ENCODE measurements around the gene TARBP1.
"Not testable (repeated sequence)": the region's sequence is repeated elsewhere in the genome, so short reads cannot be mapped to it uniquely, and the experiment has no call there.

TARBP1 gene

GRCh38 chr1:234515821-234516241 lies 36.9 kb upstream of the TARBP1 start:
- no peaks in the 10 kb centered on the region for H3K9me3 Mint-ChIP-seq
- H3K4me3 Mint-ChIP-seq = no peak overlapping the region
- H3K27me3 Mint-ChIP-seq = no peaks in the 10 kb centered on the region
- H3K36me3 Mint-ChIP-seq = no peaks in the 10 kb centered on the region
- no peak for ATAC-seq (replicated peaks)
- no peak overlapping the region for H3K27ac Mint-ChIP-seq
- peaks cover 22 to 35% of the 10 kb centered on the region in 2 donors for H3K4me1 Mint-ChIP-seq
- DNase-seq = no peak

GRCh38 chr1:234515411-234515810 lies 36.4 kb upstream of the TARBP1 start:
- H3K27ac Mint-ChIP-seq = no peak overlapping the region

GRCh38 chr1:234512451-234512861 lies 33.5 kb upstream of the TARBP1 start:
- Mint-ChIP-seq H3K4me1 (peaks cover 18 to 22% of the 10 kb centered on the region in 2 donors), H3K36me3 (no peaks in the 10 kb centered on the region), H3K27ac (peak overlapping the region; percentile 27), H3K4me3 (peak overlapping the region in 1 of 2 donors; percentile 63), H3K9me3 (no peaks in the 10 kb centered on the region), H3K27me3 (no peaks in the 10 kb centered on the region)
- ATAC-seq (replicated peaks) = peak; percentile 39 to 52
- no peak for DNase-seq

More at GRCh38 chr1:234515411-234515810, 36.4 kb upstream of the TARBP1 start:
- no peak for DNase-seq
- peaks cover 20 to 31% of the 10 kb centered on the region in 2 donors for H3K4me1 Mint-ChIP-seq
- no peak for ATAC-seq (replicated peaks)
- no peaks in the 10 kb centered on the region for H3K36me3 Mint-ChIP-seq
- H3K27me3 Mint-ChIP-seq = no peaks in the 10 kb centered on the region
- no peaks in the 10 kb centered on the region for H3K9me3 Mint-ChIP-seq
- H3K4me3 Mint-ChIP-seq = no peak overlapping the region

GRCh38 chr1:234509457-234510328 lies 30.7 kb upstream of the TARBP1 start:
- H3K27me3 Mint-ChIP-seq = no peaks in the 10 kb centered on the region
- peaks cover 2 to 10% of the 10 kb centered on the region in 2 donors for H3K36me3 Mint-ChIP-seq
- no peak overlapping the region for H3K4me3 Mint-ChIP-seq
- no peak overlapping the region for H3K27ac Mint-ChIP-seq
- H3K4me1 Mint-ChIP-seq = peaks cover 21 to 27% of the 10 kb centered on the region in 2 donors
- no peak for DNase-seq
- peaks cover 4 to 10% of the 10 kb centered on the region in 2 donors for H3K9me3 Mint-ChIP-seq
- ATAC-seq (replicated peaks) = no peak

GRCh38 chr1:234507626-234508387 lies 28.8 kb upstream of the TARBP1 start:
- DNase-seq (no peak), ATAC-seq (replicated peaks) (no peak)
- Mint-ChIP-seq H3K9me3 (peaks cover 13 to 20% of the 10 kb centered on the region in 2 donors), H3K27me3 (no peaks in the 10 kb centered on the region), H3K27ac (no peak overlapping the region), H3K36me3 (peaks cover 6 to 16% of the 10 kb centered on the region in 2 donors), H3K4me1 (peaks cover 25 to 34% of the 10 kb centered on the region in 2 donors), H3K4me3 (no peak overlapping the region)

GRCh38 chr1:234507089-234507488 lies 28.1 kb upstream of the TARBP1 start:
- H3K9me3 Mint-ChIP-seq = peaks cover 13 to 20% of the 10 kb centered on the region in 2 donors
- H3K4me3 Mint-ChIP-seq = no peak overlapping the region
- H3K4me1 Mint-ChIP-seq = peaks cover 21 to 27% of the 10 kb centered on the region in 2 donors
- H3K36me3 Mint-ChIP-seq = peaks cover 6 to 16% of the 10 kb centered on the region in 2 donors
- ATAC-seq (replicated peaks) (no peak), DNase-seq (no peak)
- H3K27me3 Mint-ChIP-seq = no peaks in the 10 kb centered on the region
- H3K27ac Mint-ChIP-seq = no peak overlapping the region

GRCh38 chr1:234505769-234506102 lies 26.8 kb upstream of the TARBP1 start:
- peaks cover 26 to 34% of the 10 kb centered on the region in 2 donors for H3K4me1 Mint-ChIP-seq
- DNase-seq = no peak
- no peaks in the 10 kb centered on the region for H3K27me3 Mint-ChIP-seq
- H3K4me3 Mint-ChIP-seq = no peak overlapping the region
- no peak overlapping the region for H3K27ac Mint-ChIP-seq
- H3K36me3 Mint-ChIP-seq = peaks cover 6 to 16% of the 10 kb centered on the region in 2 donors
- peaks cover 13 to 20% of the 10 kb centered on the region in 2 donors for H3K9me3 Mint-ChIP-seq
- no peak for ATAC-seq (replicated peaks)

- Mint-ChIP-seq H3K27me3 (no peaks in the 10 kb centered on the region), H3K4me3 (no peak overlapping the region)
These were observed 26.2 kb upstream of the TARBP1 start for GRCh38 chr1:234504969-234505768.

GRCh38 chr1:234504251-234504650 lies 25.3 kb upstream of the TARBP1 start:
- not testable (repeated sequence) for ATAC-seq (replicated peaks); H3K27ac Mint-ChIP-seq; H3K4me3 Mint-ChIP-seq; DNase-seq; H3K27me3 Mint-ChIP-seq
- H3K9me3 Mint-ChIP-seq = peaks cover 13 to 20% of the 10 kb centered on the region in 2 donors
- peaks cover 32 to 41% of the 10 kb centered on the region in 2 donors for H3K4me1 Mint-ChIP-seq
- H3K36me3 Mint-ChIP-seq = peaks cover 6 to 16% of the 10 kb centered on the region in 2 donors

More at GRCh38 chr1:234504969-234505768, 26.2 kb upstream of the TARBP1 start:
- no peak for DNase-seq
- Mint-ChIP-seq H3K27ac (no peak overlapping the region), H3K9me3 (peaks cover 13 to 20% of the 10 kb centered on the region in 2 donors), H3K36me3 (peaks cover 6 to 16% of the 10 kb centered on the region in 2 donors), H3K4me1 (peaks cover 32 to 40% of the 10 kb centered on the region in 2 donors)
- peak in 1 of 2 donors; percentile 8 for ATAC-seq (replicated peaks)

- ATAC-seq (replicated peaks) (no peak), DNase-seq (no peak)
- H3K4me3 Mint-ChIP-seq = no peak overlapping the region
- peaks cover 6 to 16% of the 10 kb centered on the region in 2 donors for H3K36me3 Mint-ChIP-seq
- no peak overlapping the region for H3K27ac Mint-ChIP-seq
- H3K27me3 Mint-ChIP-seq = no peaks in the 10 kb centered on the region
- peaks cover 37 to 49% of the 10 kb centered on the region in 2 donors for H3K4me1 Mint-ChIP-seq
- peaks cover 13 to 20% of the 10 kb centered on the region in 2 donors for H3K9me3 Mint-ChIP-seq
These were observed 24.4 kb upstream of the TARBP1 start for GRCh38 chr1:234503193-234504050.

GRCh38 chr1:234502785-234503184 lies 23.8 kb upstream of the TARBP1 start:
- no peak for DNase-seq
- Mint-ChIP-seq H3K9me3 (peaks cover 13 to 20% of the 10 kb centered on the region in 2 donors), H3K27ac (no peak overlapping the region), H3K4me1 (peaks cover 35 to 55% of the 10 kb centered on the region in 2 donors), H3K4me3 (no peak overlapping the region), H3K27me3 (no peaks in the 10 kb centered on the region), H3K36me3 (peaks cover 6 to 16% of the 10 kb centered on the region in 2 donors)
- no peak for ATAC-seq (replicated peaks)

GRCh38 chr1:234500269-234500668 lies 21.3 kb upstream of the TARBP1 start:
- peaks cover 40 to 66% of the 10 kb centered on the region in 2 donors for H3K4me1 Mint-ChIP-seq
- peak overlapping the region in 1 of 2 donors; percentile 27 for H3K4me3 Mint-ChIP-seq
- peak overlapping the region; percentile 83 for H3K27ac Mint-ChIP-seq

GRCh38 chr1:234499943-234500245 lies 20.9 kb upstream of the TARBP1 start:
- ATAC-seq (replicated peaks) (peak in 1 of 2 donors; percentile 2), DNase-seq (no peak)
- peaks cover 6 to 8% of the 10 kb centered on the region in 2 donors for H3K36me3 Mint-ChIP-seq
- H3K27me3 Mint-ChIP-seq = no peaks in the 10 kb centered on the region
- H3K27ac Mint-ChIP-seq = peak overlapping the region; percentile 83
- H3K4me3 Mint-ChIP-seq = peak overlapping the region in 1 of 2 donors; percentile 27
- H3K4me1 Mint-ChIP-seq = peaks cover 41 to 66% of the 10 kb centered on the region in 2 donors
- H3K9me3 Mint-ChIP-seq = peaks cover 12% of the 10 kb centered on the region in 2 donors

More at GRCh38 chr1:234500269-234500668, 21.3 kb upstream of the TARBP1 start:
- H3K36me3 Mint-ChIP-seq = peaks cover 6 to 12% of the 10 kb centered on the region in 2 donors
- peaks cover 13 to 15% of the 10 kb centered on the region in 2 donors for H3K9me3 Mint-ChIP-seq
- DNase-seq (no peak), ATAC-seq (replicated peaks) (peak; percentile 51 to 52)
- no peaks in the 10 kb centered on the region for H3K27me3 Mint-ChIP-seq

Data from stimulated activated naive B cell treated with anti-CD40 and anti-IgM and Interleukin-4, amounts not matched to agents 10 μg/mL and 1 μg/mL and 100 μg/mL, for 72 hours (primary cell).